DOHH2 (cell line): ENCODE results near the gene SV2B.

Source experiments
- EZH2phosphoT487 ChIP-seq: fragments of 200-600 bp; sonication (generic); IDR thresholded peaks from 2 replicates; pipeline ENCODE4 v1.6.1; 2017; ENCODE audit warnings: borderline replicate concordance, mild to moderate bottlenecking, antibody characterized with exemption, low read length, moderate library complexity, mixed read lengths
- TF ChIP-seq, protein P1 (sequence below): fragments of 200-600 bp; sonication (generic); IDR thresholded peaks from one replicate; pipeline ENCODE4 v1.5.1; 2014; ENCODE audit warnings: antibody characterized with exemption, mild to moderate bottlenecking, low read depth, low read length; ENCODE audit not compliant: poor library complexity, severe bottlenecking

DNA sequence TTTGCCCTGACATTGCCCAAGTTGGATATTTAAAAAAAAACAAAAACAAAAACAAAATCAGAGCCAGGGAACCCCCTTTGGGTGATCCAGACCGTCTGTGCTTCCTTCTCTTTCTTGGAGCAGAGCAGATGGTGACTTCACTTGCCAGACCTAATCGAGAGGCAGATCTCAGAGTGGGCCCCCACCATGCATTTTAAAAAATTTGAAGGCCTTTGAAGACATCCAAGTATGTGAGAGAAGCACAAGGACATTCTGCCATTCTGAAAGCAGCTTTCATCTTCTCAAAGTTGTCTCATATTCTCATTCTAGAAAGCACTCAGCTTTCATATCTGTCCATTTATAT is 93.3 kb downstream of the SV2B start:
- TF ChIP-seq, protein P1, sequence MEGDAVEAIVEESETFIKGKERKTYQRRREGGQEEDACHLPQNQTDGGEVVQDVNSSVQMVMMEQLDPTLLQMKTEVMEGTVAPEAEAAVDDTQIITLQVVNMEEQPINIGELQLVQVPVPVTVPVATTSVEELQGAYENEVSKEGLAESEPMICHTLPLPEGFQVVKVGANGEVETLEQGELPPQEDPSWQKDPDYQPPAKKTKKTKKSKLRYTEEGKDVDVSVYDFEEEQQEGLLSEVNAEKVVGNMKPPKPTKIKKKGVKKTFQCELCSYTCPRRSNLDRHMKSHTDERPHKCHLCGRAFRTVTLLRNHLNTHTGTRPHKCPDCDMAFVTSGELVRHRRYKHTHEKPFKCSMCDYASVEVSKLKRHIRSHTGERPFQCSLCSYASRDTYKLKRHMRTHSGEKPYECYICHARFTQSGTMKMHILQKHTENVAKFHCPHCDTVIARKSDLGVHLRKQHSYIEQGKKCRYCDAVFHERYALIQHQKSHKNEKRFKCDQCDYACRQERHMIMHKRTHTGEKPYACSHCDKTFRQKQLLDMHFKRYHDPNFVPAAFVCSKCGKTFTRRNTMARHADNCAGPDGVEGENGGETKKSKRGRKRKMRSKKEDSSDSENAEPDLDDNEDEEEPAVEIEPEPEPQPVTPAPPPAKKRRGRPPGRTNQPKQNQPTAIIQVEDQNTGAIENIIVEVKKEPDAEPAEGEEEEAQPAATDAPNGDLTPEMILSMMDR = no peak
- TF ChIP-seq EZH2phosphoT487 = no peak
